GM23338 (cell line): Measurements from ENCODE around the gene TIMM10B. TPM values are rescaled to one million over a fixed set of nuclear protein-coding genes. Genes with fewer than 3 reads are reported as not detected.

Source experiments
- ATAC-seq: fragments of 200-7000 bp; cut with Tn5 transposase; 3 replicates; pipeline ENCODE4 v1.9.1; 2020
- DNase-seq: peaks from one replicate; pipeline ENCODE4 v3.0.0-alpha.2; 2015; ENCODE audit warnings: low spot score
- H2AFZ ChIP-seq: fragments of 200-600 bp; sonication (generic); 2 replicates; pipeline ENCODE4 v1.8.0; 2016; ENCODE audit warnings: antibody characterized with exemption, mild to moderate bottlenecking, moderate library complexity
- H3F3A ChIP-seq: fragments of 200-600 bp; sonication (generic); replicated peaks from 2 replicates; pipeline ENCODE4 v1.8.0; 2017; ENCODE audit warnings: antibody characterized with exemption, mixed run types, low read depth
- H3K27ac ChIP-seq: fragments of 200-600 bp; sonication (generic); 2 replicates; pipeline ENCODE4 v1.6.1; 2016; ENCODE audit warnings: low read depth
- H3K27me3 ChIP-seq: fragments of 200-600 bp; sonication (generic); 2 replicates; pipeline ENCODE4 v1.8.0; 2016; ENCODE audit warnings: mild to moderate bottlenecking, mixed run types, moderate library complexity; ENCODE audit not compliant: insufficient read depth
- H3K36me3 ChIP-seq: fragments of 200-600 bp; sonication (generic); 2 replicates; pipeline ENCODE4 v1.8.0; 2016; ENCODE audit warnings: mild to moderate bottlenecking; ENCODE audit not compliant: insufficient read depth
- H3K4me1 ChIP-seq: fragments of 200-600 bp; sonication (generic); 2 replicates; pipeline ENCODE4 v1.8.0; 2016; ENCODE audit warnings: mild to moderate bottlenecking, moderate library complexity; ENCODE audit not compliant: insufficient read depth
- H3K4me2 ChIP-seq: fragments of 200-600 bp; sonication (generic); 2 replicates; pipeline ENCODE4 v1.7.1; 2017; ENCODE audit warnings: mixed run types
- H3K4me3 ChIP-seq: fragments of 200-600 bp; sonication (generic); 2 replicates; pipeline ENCODE4 v1.6.1; 2016; ENCODE audit warnings: mixed run types
- H3K79me2 ChIP-seq: fragments of 200-600 bp; sonication (generic); replicated peaks from 2 replicates; pipeline ENCODE4 v1.8.0; 2017; ENCODE audit warnings: mild to moderate bottlenecking; ENCODE audit not compliant: insufficient read depth
- H3K9me2 ChIP-seq: fragments of 200-600 bp; sonication (generic); 2 replicates; pipeline ENCODE4 v1.8.0; 2017; ENCODE audit not compliant: insufficient read depth
- H4K20me1 ChIP-seq: fragments of 200-600 bp; sonication (generic); replicated peaks from 2 replicates; pipeline ENCODE4 v1.8.0; 2017; ENCODE audit warnings: mild to moderate bottlenecking; ENCODE audit not compliant: insufficient read depth
- H3K27ac Mint-ChIP-seq: 2 replicates; pipeline ENCODE4 v1.8.0; 2020; ENCODE audit warnings: inconsistent platforms, mild to moderate bottlenecking, moderate library complexity, mixed read lengths
- H3K27me3 Mint-ChIP-seq: 3 replicates; pipeline ENCODE4 v1.8.0; 2022; ENCODE audit warnings: low read depth, mild to moderate bottlenecking, moderate library complexity, mixed read lengths, inconsistent platforms; ENCODE audit not compliant: insufficient read depth, poor library complexity
- H3K36me3 Mint-ChIP-seq: 3 replicates; pipeline ENCODE4 v1.8.0; 2021; ENCODE audit warnings: low read depth, mild to moderate bottlenecking, inconsistent platforms, moderate library complexity, mixed read lengths
- H3K4me1 Mint-ChIP-seq: 3 replicates; pipeline ENCODE4 v1.8.0; 2020; ENCODE audit warnings: mild to moderate bottlenecking, inconsistent platforms, mixed read lengths
- H3K4me3 Mint-ChIP-seq: 3 replicates; pipeline ENCODE4 v1.8.0; 2021; ENCODE audit warnings: moderate library complexity, mild to moderate bottlenecking, inconsistent platforms, mixed read lengths
- H3K9me3 Mint-ChIP-seq: 3 replicates; pipeline ENCODE4 v1.8.0; 2020; ENCODE audit warnings: moderate library complexity, mild to moderate bottlenecking, inconsistent platforms, mixed read lengths
- EZH2phosphoT487 ChIP-seq: fragments of 200-600 bp; sonication (generic); IDR thresholded peaks from one replicate; pipeline ENCODE4 v1.8.1; 2018; ENCODE audit warnings: antibody characterized with exemption; ENCODE audit not compliant: unreplicated experiment
- NANOG ChIP-seq: IDR thresholded peaks from 2 replicates; pipeline ENCODE4 v1.6.1; 2016; ENCODE audit warnings: antibody characterized with exemption, borderline replicate concordance
- STAT1 ChIP-seq: IDR thresholded peaks from one replicate; pipeline ENCODE4 v1.6.1; 2016; ENCODE audit warnings: antibody characterized with exemption; ENCODE audit not compliant: unreplicated experiment
- ZNF114 ChIP-seq: fragments of 250-450 bp; sonication (Bioruptor Pico); IDR thresholded peaks from 2 replicates; pipeline ENCODE4 v1.5.0; 2020; ENCODE audit warnings: mild to moderate bottlenecking, moderate library complexity
- ZNF331 ChIP-seq: fragments of 250-450 bp; sonication (Bioruptor Pico); IDR thresholded peaks from 2 replicates; pipeline ENCODE4 v1.5.0; 2020; ENCODE audit warnings: low read depth, mild to moderate bottlenecking, moderate library complexity
- polyA plus RNA-seq: library from polyadenylated mRNA; unstranded; fragments of >200 nt; fragmentation: Nextera tagmentation; extraction: Ambion mirVana; gene quantifications from 2 replicates; pipeline ENCODE4 v1.2.1, GENCODE V29; 2016
- total RNA-seq: library from RNA; depleted of rRNA; stranded (reverse); fragments of >200 nt; shearing (Covaris generic); gene quantifications from 2 replicates; pipeline ENCODE4 v1.2.3, GENCODE V29; 2014
- TF ChIP-seq, protein P1 (sequence below), 2 experiments: fragments of 200-600 bp in 1 of 2; sonication (generic) in 1 of 2; conservative IDR thresholded peaks; 2 replicates each; pipeline versions ENCODE4 v1.5.1 to v1.6.1; 2016 to 2017; ENCODE audit warnings: antibody characterized with exemption in 2 of 2, low read depth in 2 of 2, mild to moderate bottlenecking in 2 of 2, moderate library complexity in 1 of 2
- TF ChIP-seq, protein P2 (sequence below): fragments of 250-450 bp; sonication (Bioruptor Pico); IDR thresholded peaks from 2 replicates; pipeline ENCODE4 v1.5.0; 2020; ENCODE audit warnings: mild to moderate bottlenecking, moderate library complexity
- TF ChIP-seq, protein P3 (sequence below): IDR thresholded peaks from 2 replicates; pipeline ENCODE4 v1.6.1; 2016; ENCODE audit warnings: antibody characterized with exemption

The TIMM10B gene
- total and polyA plus RNA-seq, 2 experiments from 2014 or later: 30.8 to 54.2 TPM

DNA sequence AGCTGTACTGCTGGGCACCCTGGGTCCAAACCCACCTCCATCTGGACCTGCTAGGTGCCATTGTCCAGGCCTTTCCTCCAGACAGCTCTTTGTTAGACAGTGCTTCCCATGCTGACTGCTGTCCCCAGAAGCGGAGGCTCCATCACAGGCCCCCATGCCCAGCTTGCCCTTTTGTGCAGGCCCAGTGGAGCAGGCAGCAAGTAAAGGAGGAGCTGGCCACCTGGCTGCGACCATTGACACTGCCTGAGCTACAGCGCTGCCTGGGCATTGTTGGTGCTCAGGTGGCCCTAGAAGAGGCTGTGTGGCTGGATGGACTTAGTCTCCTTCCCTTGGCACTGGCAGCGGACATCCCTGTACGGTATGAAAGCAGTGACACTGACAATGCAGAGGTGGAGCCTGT is 17.2 kb downstream of the TIMM10B start:
- H3K27ac Mint-ChIP-seq: no peak overlapping the region
- TF ChIP-seq ZNF114 (CRISPR knock-in tag): no peak
- TF ChIP-seq, protein P1, sequence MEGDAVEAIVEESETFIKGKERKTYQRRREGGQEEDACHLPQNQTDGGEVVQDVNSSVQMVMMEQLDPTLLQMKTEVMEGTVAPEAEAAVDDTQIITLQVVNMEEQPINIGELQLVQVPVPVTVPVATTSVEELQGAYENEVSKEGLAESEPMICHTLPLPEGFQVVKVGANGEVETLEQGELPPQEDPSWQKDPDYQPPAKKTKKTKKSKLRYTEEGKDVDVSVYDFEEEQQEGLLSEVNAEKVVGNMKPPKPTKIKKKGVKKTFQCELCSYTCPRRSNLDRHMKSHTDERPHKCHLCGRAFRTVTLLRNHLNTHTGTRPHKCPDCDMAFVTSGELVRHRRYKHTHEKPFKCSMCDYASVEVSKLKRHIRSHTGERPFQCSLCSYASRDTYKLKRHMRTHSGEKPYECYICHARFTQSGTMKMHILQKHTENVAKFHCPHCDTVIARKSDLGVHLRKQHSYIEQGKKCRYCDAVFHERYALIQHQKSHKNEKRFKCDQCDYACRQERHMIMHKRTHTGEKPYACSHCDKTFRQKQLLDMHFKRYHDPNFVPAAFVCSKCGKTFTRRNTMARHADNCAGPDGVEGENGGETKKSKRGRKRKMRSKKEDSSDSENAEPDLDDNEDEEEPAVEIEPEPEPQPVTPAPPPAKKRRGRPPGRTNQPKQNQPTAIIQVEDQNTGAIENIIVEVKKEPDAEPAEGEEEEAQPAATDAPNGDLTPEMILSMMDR (conservative IDR thresholded peaks at IDR 0.05; ENCODE audit: low read depth in 2 of 2): no peak
- TF ChIP-seq STAT1: no peak
- no peak for TF ChIP-seq ZNF331
- H4K20me1 ChIP-seq: peaks cover 5% of the 10 kb centered on the region; the same call in 1 of the 2 replicates
- peaks cover 8% of the 10 kb centered on the region for H3K4me1 Mint-ChIP-seq
- H3K4me3 Mint-ChIP-seq: no peak overlapping the region
- H3K27ac ChIP-seq: no peak overlapping the region
- no peak overlapping the region for H2AFZ ChIP-seq
- H3K9me3 Mint-ChIP-seq: no peaks in the 10 kb centered on the region
- peaks cover 4% of the 10 kb centered on the region; the same call in 1 of the 2 replicates for H3K4me1 ChIP-seq
- no peaks in the 10 kb centered on the region for H3K79me2 ChIP-seq
- H3K9me2 ChIP-seq: no peaks in the 10 kb centered on the region
- H3K27me3 ChIP-seq: no peaks in the 10 kb centered on the region
- H3K4me2 ChIP-seq: no peak overlapping the region
- no peaks in the 10 kb centered on the region for H3F3A ChIP-seq
- DNase-seq (no peak), ATAC-seq (no peak)
- H3K4me3 ChIP-seq: no peak overlapping the region
- peaks cover 9% of the 10 kb centered on the region for H3K27me3 Mint-ChIP-seq
- H3K36me3 Mint-ChIP-seq: no peaks in the 10 kb centered on the region; the same call in 2 of the 3 replicates
- no peaks in the 10 kb centered on the region; the same call in 1 of the 2 replicates for H3K36me3 ChIP-seq

DNA sequence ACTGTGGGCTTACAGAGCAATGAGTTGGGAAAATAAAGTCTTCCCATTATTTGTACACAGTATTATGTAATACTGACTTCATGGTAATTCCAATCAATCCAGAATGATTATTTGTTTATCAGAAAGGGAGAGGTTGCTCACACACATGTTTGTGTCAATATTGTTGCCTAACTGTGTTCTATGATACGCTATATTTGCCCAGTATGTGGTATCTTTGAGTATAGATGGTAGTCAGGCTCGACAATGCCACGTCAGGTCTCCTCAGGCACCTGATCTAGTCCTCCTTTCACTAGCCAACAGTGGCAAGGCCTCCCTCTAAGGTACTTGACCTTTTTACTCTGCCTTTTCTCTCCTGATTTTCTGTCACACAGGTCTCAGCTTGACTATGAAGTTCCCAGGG is 21.1 kb downstream of the TIMM10B start:
- DNase-seq (no peak), ATAC-seq (no peak)
- no peak overlapping the region for H3K4me3 ChIP-seq
- H4K20me1 ChIP-seq: no peaks in the 10 kb centered on the region
- no peaks in the 10 kb centered on the region; the same call in 1 of the 2 replicates for H3K36me3 ChIP-seq
- peaks cover 3% of the 10 kb centered on the region for H3K27me3 Mint-ChIP-seq
- TF ChIP-seq, protein P2, sequence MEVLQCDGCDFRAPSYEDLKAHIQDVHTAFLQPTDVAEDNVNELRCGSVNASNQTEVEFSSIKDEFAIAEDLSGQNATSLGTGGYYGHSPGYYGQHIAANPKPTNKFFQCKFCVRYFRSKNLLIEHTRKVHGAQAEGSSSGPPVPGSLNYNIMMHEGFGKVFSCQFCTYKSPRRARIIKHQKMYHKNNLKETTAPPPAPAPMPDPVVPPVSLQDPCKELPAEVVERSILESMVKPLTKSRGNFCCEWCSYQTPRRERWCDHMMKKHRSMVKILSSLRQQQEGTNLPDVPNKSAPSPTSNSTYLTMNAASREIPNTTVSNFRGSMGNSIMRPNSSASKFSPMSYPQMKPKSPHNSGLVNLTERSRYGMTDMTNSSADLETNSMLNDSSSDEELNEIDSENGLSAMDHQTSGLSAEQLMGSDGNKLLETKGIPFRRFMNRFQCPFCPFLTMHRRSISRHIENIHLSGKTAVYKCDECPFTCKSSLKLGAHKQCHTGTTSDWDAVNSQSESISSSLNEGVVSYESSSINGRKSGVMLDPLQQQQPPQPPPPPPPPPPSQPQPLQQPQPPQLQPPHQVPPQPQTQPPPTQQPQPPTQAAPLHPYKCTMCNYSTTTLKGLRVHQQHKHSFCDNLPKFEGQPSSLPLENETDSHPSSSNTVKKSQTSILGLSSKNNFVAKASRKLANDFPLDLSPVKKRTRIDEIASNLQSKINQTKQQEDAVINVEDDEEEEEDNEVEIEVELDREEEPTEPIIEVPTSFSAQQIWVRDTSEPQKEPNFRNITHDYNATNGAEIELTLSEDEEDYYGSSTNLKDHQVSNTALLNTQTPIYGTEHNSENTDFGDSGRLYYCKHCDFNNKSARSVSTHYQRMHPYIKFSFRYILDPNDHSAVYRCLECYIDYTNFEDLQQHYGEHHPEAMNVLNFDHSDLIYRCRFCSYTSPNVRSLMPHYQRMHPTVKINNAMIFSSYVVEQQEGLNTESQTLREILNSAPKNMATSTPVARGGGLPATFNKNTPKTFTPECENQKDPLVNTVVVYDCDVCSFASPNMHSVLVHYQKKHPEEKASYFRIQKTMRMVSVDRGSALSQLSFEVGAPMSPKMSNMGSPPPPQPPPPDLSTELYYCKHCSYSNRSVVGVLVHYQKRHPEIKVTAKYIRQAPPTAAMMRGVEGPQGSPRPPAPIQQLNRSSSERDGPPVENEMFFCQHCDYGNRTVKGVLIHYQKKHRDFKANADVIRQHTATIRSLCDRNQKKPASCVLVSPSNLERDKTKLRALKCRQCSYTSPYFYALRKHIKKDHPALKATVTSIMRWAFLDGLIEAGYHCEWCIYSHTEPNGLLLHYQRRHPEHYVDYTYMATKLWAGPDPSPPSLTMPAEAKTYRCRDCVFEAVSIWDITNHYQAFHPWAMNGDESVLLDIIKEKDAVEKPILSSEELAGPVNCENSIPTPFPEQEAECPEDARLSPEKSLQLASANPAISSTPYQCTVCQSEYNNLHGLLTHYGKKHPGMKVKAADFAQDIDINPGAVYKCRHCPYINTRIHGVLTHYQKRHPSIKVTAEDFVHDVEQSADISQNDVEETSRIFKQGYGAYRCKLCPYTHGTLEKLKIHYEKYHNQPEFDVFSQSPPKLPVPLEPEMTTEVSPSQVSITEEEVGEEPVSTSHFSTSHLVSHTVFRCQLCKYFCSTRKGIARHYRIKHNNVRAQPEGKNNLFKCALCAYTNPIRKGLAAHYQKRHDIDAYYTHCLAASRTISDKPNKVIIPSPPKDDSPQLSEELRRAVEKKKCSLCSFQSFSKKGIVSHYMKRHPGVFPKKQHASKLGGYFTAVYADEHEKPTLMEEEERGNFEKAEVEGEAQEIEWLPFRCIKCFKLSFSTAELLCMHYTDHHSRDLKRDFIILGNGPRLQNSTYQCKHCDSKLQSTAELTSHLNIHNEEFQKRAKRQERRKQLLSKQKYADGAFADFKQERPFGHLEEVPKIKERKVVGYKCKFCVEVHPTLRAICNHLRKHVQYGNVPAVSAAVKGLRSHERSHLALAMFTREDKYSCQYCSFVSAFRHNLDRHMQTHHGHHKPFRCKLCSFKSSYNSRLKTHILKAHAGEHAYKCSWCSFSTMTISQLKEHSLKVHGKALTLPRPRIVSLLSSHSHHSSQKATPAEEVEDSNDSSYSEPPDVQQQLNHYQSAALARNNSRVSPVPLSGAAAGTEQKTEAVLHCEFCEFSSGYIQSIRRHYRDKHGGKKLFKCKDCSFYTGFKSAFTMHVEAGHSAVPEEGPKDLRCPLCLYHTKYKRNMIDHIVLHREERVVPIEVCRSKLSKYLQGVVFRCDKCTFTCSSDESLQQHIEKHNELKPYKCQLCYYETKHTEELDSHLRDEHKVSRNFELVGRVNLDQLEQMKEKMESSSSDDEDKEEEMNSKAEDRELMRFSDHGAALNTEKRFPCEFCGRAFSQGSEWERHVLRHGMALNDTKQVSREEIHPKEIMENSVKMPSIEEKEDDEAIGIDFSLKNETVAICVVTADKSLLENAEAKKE (CRISPR knock-in tag): no peak
- TF ChIP-seq STAT1 (no peak), NANOG (no peak), EZH2phosphoT487 (no peak)
- TF ChIP-seq, protein P3, sequence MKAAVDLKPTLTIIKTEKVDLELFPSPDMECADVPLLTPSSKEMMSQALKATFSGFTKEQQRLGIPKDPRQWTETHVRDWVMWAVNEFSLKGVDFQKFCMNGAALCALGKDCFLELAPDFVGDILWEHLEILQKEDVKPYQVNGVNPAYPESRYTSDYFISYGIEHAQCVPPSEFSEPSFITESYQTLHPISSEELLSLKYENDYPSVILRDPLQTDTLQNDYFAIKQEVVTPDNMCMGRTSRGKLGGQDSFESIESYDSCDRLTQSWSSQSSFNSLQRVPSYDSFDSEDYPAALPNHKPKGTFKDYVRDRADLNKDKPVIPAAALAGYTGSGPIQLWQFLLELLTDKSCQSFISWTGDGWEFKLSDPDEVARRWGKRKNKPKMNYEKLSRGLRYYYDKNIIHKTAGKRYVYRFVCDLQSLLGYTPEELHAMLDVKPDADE: no peak
- peaks cover 3% of the 10 kb centered on the region for H3K4me1 Mint-ChIP-seq
- H3K4me2 ChIP-seq: no peak overlapping the region
- H3K36me3 Mint-ChIP-seq: no peaks in the 10 kb centered on the region; the same call in 2 of the 3 replicates
- H3K4me3 Mint-ChIP-seq: no peak overlapping the region
- H3K9me3 Mint-ChIP-seq: no peaks in the 10 kb centered on the region
- H3K79me2 ChIP-seq: no peaks in the 10 kb centered on the region
- H3K27me3 ChIP-seq: no peaks in the 10 kb centered on the region
- H2AFZ ChIP-seq: no peak overlapping the region
- no peaks in the 10 kb centered on the region for H3K9me2 ChIP-seq
- H3F3A ChIP-seq: no peaks in the 10 kb centered on the region
- no peak overlapping the region for H3K27ac Mint-ChIP-seq
- H3K27ac ChIP-seq: no peak overlapping the region
- H3K4me1 ChIP-seq: no peaks in the 10 kb centered on the region
